Endothelial cell of umbilical vein (primary cell): ENCODE measurements around the gene CDH22. TPM values are rescaled to one million over a fixed set of nuclear protein-coding genes. Genes with fewer than 3 reads are reported as not detected.

Source experiments
- BruUV-seq: library from RNA; stranded (reverse); fragments of 400-500 nt; replicated peaks from 2 replicates; lab custom pipeline; 2021; lab: Mats Ljungman, UMichigan
- CTCF ChIA-PET: fragments of 300-600, 350-600 bp; sonication (Branson Sonifier 250); formaldehyde crosslinking; loops from one replicate; lab custom pipeline; 2021; ENCODE audit warnings: antibody characterized with exemption, inconsistent platforms; lab: Charles Lee
- POLR2A ChIA-PET: fragments of 300-600, 350-600 bp; sonication (Branson Sonifier 250); formaldehyde crosslinking; loops from one replicate; lab custom pipeline; 2021; ENCODE audit warnings: antibody characterized with exemption, inconsistent platforms; lab: Charles Lee
- DNase-seq: peaks from one replicate; pipeline ENCODE4 v3.0.0-alpha.2; 2011; ENCODE audit warnings: low read depth, low spot score
- FAIRE-seq: peaks from 2 replicates; lab custom pipeline; 2011; peaks lifted over from hg19 to GRCh38; lab: Jason Lieb, UNC
- H2AFZ ChIP-seq: 2 replicates; pipeline ENCODE4 v1.6.0; 2012; ENCODE audit warnings: low read depth, low read length, control low read depth, inconsistent platforms
- H3K27ac ChIP-seq: 2 replicates; pipeline ENCODE4 v1.5.1; 2011; ENCODE audit warnings: low read depth, mild to moderate bottlenecking, control low read depth, low read length, moderate library complexity; ENCODE audit not compliant: insufficient read depth
- H3K27me3 ChIP-seq, 2 experiments: 2 replicates each; pipeline versions ENCODE4 v1.6.0 to v1.6.1; 2011; ENCODE audit warnings: low read length in 2 of 2, mixed read lengths in 1 of 2; ENCODE audit not compliant: control insufficient read depth in 2 of 2, insufficient read depth in 2 of 2
- H3K36me3 ChIP-seq, 2 experiments: 2 replicates in 1 of 2; 3 replicates in 1 of 2; pipeline ENCODE4 v1.5.1; 2011; ENCODE audit warnings: low read length in 2 of 2, mild to moderate bottlenecking in 1 of 2, moderate library complexity in 1 of 2; ENCODE audit not compliant: control insufficient read depth in 2 of 2, insufficient read depth in 2 of 2; ENCODE audit errors: extremely low read depth in 1 of 2
- H3K4me1 ChIP-seq: 3 replicates; pipeline ENCODE4 v1.5.1; 2011; ENCODE audit warnings: mild to moderate bottlenecking, low read length; ENCODE audit not compliant: control insufficient read depth, insufficient read depth; ENCODE audit errors: extremely low read depth
- H3K4me2 ChIP-seq: 2 replicates; pipeline ENCODE4 v1.6.1; 2011; ENCODE audit warnings: low read length, control low read depth, mixed read lengths; ENCODE audit not compliant: insufficient read depth
- H3K4me3 ChIP-seq, 3 experiments: fragments of 200-600 bp in 1 of 3; sonication (generic), shearing (Covaris generic) in 1 of 3; replicated peaks in 1 of 3; 2 replicates each; pipeline ENCODE4 v1.5.1; 2011 to 2016; ENCODE audit warnings: control low read depth in 3 of 3, low read length in 3 of 3, mild to moderate bottlenecking in 2 of 3, inconsistent platforms in 1 of 3, low read depth in 1 of 3, moderate library complexity in 1 of 3; ENCODE audit not compliant: insufficient read depth in 1 of 3
- H3K79me2 ChIP-seq: 2 replicates; pipeline ENCODE4 v1.6.0; 2012; ENCODE audit warnings: low read length, inconsistent platforms; ENCODE audit not compliant: control insufficient read depth, insufficient read depth
- H3K9ac ChIP-seq: replicated peaks from 2 replicates; pipeline ENCODE3; 2011; ENCODE audit warnings: low read length, control low read depth; ENCODE audit not compliant: insufficient read depth; ENCODE audit errors: extremely low read depth
- H3K9me1 ChIP-seq: replicated peaks from 3 replicates; pipeline ENCODE4 v1.6.0; 2011; ENCODE audit warnings: mild to moderate bottlenecking, low read length; ENCODE audit not compliant: control insufficient read depth, insufficient read depth; ENCODE audit errors: extremely low read depth
- H3K9me3 ChIP-seq: replicated peaks from 2 replicates; pipeline ENCODE4 v1.5.1; 2012; ENCODE audit warnings: low read length, inconsistent platforms; ENCODE audit not compliant: control insufficient read depth, insufficient read depth
- H4K20me1 ChIP-seq: replicated peaks from 2 replicates; pipeline ENCODE3; 2011; ENCODE audit warnings: mild to moderate bottlenecking, low read length; ENCODE audit not compliant: control insufficient read depth, insufficient read depth; ENCODE audit errors: extremely low read depth
- CTCF ChIP-seq, 2 donors: IDR thresholded peaks; 1 replicate in 1 of 2; 2 replicates in 1 of 2; pipeline ENCODE4 v1.5.1; 2011; ENCODE audit warnings: low read length in 2 of 2, mild to moderate bottlenecking in 2 of 2, moderate library complexity in 2 of 2, control low read depth in 1 of 2, inconsistent platforms in 1 of 2, low read depth in 1 of 2; ENCODE audit not compliant: insufficient read depth in 1 of 2; ENCODE audit errors: extremely low read depth in 1 of 2
- EZH2 ChIP-seq: IDR thresholded peaks from 2 replicates; pipeline ENCODE4 v1.6.1; 2012; ENCODE audit warnings: borderline replicate concordance, low read depth, mild to moderate bottlenecking, moderate library complexity, low read length, inconsistent platforms; ENCODE audit not compliant: severe bottlenecking
- FOS ChIP-seq: IDR thresholded peaks from 2 replicates; pipeline ENCODE4 v1.6.1; 2011; ENCODE audit warnings: mild to moderate bottlenecking, low read length, moderate library complexity, borderline replicate concordance; ENCODE audit not compliant: insufficient read depth
- GATA2 ChIP-seq: IDR thresholded peaks from 2 replicates; pipeline ENCODE4 v1.7.0; 2011; ENCODE audit warnings: low read depth, mild to moderate bottlenecking, moderate library complexity, mixed read lengths, low read length; ENCODE audit not compliant: insufficient read length, insufficient read depth
- JUN ChIP-seq: IDR thresholded peaks from 2 replicates; pipeline ENCODE4 v1.6.1; 2011; ENCODE audit warnings: borderline replicate concordance, low read depth; ENCODE audit not compliant: insufficient read length, insufficient read depth
- POLR2A ChIP-seq: IDR thresholded peaks from 2 replicates; pipeline ENCODE4 v1.6.1; 2012; ENCODE audit warnings: low read depth, mild to moderate bottlenecking, control low read depth, low read length
- POLR2AphosphoS5 ChIP-seq: IDR thresholded peaks from 2 replicates; pipeline ENCODE4 v1.6.1; 2012; ENCODE audit warnings: low read depth, mild to moderate bottlenecking, control low read depth, low read length, moderate library complexity; ENCODE audit not compliant: insufficient read depth
- dilution Hi-C: fragments of 300-500 bp; cut with MboI; formaldehyde crosslinking; loops from one replicate; pipeline ENCODE4 v1.15.0; 2019; ENCODE audit warnings: low sequenced_read_pairs; ENCODE audit not compliant: extremely low pct_ligation_motif_present
- intact Hi-C: fragments of 100-400 bp; cut with micrococcal nuclease; formaldehyde crosslinking; loops from one replicate; pipeline ENCODE4 v1.10.0; 2022
- polyA plus RNA-seq, 4 experiments: library from polyadenylated mRNA; depleted of rRNA in 3 of 4; stranded (reverse) in 3 of 4; unstranded in 1 of 4; fragments of >200 nt; gene quantifications; 2 replicates each; pipeline versions ENCODE4 v1.2.1 to v1.2.3, GENCODE V29; 2011 to 2012; ENCODE audit warnings: missing spikeins in 1 of 4
- total RNA-seq: library from RNA; stranded (reverse); gene quantifications from 2 replicates; pipeline ENCODE4 v1.2.3, GENCODE V29; 2021

Gene CDH22
- total and polyA plus RNA-seq, 2 donors (not counting 3 experiments of a cell fraction or from before 2014, with no cell fraction given) = not detected

- H3K9ac ChIP-seq = no peak overlapping the region
- H3K4me2 ChIP-seq = no peak overlapping the region
- H3K27ac ChIP-seq = no peak overlapping the region
- CTCF ChIA-PET = no interaction called here
- no peaks in the 10 kb centered on the region for H3K4me1 ChIP-seq
- no TSS peak for BruUV-seq
- peaks cover 0 to 1% of the 10 kb centered on the region in 2 experiments for H3K27me3 ChIP-seq
- H4K20me1 ChIP-seq = no peaks in the 10 kb centered on the region
- intact Hi-C loops (no loop called here), dilution Hi-C loops (no loop called here)
- DNase-seq = no peak
- H3K9me3 ChIP-seq = no peaks in the 10 kb centered on the region
- no peaks in the 10 kb centered on the region for H3K9me1 ChIP-seq
- no peaks in the 10 kb centered on the region for H3K36me3 ChIP-seq
- POLR2A ChIA-PET = no interaction called here
- no peak overlapping the region for H2AFZ ChIP-seq
- H3K79me2 ChIP-seq = no peaks in the 10 kb centered on the region
- no peak for FAIRE-seq
- no peak overlapping the region for H3K4me3 ChIP-seq
- TF ChIP-seq EZH2 (no peak), FOS (no peak), GATA2 (no peak), POLR2A (no peak), JUN (no peak), CTCF (IDR thresholded peaks at IDR 0.05; ENCODE audit: extremely low read depth in 1 of 2, insufficient read depth in 1 of 2, low read depth in 1 of 2, low read length in 2 of 2) (no peak), POLR2AphosphoS5 (no peak)
Observed at GRCh38 chr20:46160661-46161060, 147.6 kb downstream of the CDH22 start.
